GM18858 (cell line): ENCODE data around the gene COMP.

Source experiments
- ATAC-seq: cut with Tn5 transposase; IDR thresholded peaks from one replicate; pipeline ENCODE4 v1.9.1; 2021; ENCODE audit not compliant: unreplicated experiment

Gene COMP

GRCh38 chr19:18770663-18771327 is 20.3 kb downstream of the COMP start:
- no peak for ATAC-seq

GRCh38 chr19:18769989-18770528 is 21.0 kb downstream of the COMP start:
- ATAC-seq = no peak

DNA sequence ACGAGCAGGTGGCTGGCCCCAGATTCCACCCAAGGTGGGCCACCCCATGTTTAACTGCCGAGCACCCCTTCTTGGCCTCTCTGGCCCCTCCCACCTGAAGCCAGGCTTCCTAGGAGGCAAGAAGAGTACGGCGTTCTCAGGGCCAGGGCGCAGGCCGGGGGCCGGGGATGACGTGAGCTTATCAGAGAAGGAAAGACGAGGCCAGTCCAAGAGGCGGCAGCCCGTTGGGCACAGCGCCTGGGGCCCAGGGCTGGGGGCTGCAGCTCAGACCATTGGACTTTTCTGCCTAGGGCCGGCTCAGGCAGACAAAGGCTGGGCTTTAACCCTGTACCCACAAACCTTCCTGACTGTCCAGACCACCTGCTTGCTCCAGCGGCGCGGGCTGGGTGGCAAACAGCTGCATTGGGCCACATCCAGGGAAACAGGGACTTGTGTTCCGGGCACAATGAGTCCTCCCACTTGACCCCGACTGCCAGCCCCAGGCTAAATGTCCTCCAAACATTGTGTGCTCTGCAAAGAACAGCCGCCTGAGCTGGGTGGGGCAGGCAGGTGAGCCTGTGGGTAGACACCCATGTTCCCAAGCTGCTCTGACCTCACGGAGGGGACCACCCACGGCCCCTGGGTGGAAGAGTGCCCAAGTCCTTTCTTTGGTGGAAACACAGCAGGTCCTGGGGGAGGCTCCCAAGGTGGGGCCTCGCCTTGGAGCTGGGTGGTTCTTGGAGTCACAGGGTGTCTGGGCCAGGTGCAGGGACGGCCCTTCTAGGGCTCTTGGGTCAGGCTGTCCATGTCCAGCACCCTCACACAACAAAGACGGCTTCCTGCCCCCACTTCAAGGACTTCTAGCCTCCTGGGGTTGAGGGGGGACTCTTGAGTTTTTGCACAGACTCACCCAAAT is 21.9 kb downstream of the COMP start:
- no peak for ATAC-seq

GRCh38 chr19:18768046-18768771 is 22.9 kb downstream of the COMP start:
- no peak for ATAC-seq

- ATAC-seq = no peak
Measured at GRCh38 chr19:18765224-18765623, 25.9 kb downstream of the COMP start.

GRCh38 chr19:18764591-18765051 is 26.5 kb downstream of the COMP start:
- ATAC-seq = no peak

DNA sequence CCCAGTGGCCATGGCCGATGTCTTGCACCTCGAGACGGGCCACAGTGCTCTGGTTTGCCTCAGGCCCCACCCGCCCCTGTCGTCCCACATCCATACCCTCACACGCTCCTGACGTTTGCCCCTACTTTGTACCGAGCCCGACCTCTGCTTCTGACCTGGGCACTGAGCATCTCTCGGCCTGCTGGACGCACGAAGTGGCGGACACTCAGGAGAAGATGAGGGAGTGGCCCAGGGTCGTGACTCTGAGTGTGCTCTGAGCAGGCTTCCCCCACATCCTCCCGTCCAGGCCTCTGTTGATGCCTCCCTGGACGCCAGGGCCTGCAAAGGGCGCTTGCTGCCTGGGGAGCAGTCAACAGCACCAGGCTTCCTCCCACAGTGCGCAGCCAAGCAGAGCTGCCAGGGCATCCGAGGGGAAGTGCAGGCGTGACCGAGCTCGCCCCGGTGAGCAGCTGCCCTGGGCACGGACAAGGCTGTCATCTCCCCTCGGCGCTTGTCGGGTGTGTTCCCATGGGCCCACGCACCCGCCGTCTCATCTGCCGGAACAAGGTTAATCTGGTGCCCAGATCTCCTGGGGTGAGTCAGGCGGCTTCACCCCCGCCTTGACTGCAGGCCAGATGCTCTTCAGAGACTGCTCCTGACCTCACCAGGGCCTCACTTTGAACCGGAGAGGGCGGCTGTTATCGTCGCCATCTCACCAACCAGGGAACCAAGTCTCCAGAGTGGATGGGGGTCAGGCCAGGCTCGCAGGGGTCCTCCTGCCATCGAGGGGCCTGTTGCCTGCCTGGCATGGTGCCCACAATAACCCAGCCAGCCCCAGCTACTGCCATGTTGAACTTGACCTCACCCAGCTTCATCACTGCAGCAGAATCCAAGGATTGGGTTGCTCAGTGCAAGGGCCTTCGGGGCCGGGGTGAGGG is 27.2 kb downstream of the COMP start:
- ATAC-seq = no peak

DNA sequence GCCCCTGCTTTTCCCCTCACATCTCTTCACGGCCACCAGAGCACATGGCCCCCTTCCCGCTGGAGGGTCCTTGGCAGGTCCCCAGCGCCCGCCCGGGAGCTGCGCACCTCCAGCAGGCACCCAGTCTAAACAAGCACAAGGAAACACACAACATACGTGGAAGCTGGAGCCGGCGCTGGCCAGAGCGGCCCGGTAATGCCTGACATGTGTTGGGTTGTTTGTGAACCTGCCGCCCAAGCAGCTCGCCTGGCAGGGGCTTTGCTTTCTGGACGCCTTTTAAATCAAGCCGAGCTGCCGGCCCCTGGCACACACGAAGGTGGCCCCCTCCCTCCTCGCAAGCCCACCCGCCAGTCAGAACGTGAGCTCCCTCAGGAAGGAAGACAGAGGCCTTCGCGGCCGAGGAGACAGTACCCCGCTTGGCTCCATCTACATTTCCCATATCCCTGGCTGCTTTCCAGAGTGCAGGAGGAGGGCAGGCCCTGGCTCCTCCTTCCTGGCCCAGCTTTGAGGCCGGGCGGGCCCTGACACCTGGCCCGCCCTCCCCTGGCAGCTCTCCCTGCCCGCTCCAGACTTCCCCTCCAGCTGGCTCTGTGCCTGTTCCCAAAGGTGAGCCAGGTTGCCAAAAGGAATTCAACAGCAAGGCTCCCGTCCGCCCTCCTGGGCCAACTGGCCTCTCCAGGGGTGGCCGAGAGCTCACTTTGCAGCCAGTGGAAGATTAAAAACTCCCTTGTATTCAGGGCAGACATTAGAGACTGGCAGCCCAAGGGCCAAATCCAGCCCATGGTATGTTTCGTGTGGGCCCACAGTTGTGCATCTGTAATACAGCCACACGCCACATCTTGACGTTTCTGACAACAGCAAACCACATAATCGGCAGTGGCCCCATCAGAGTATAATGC is 28.7 kb downstream of the COMP start:
- ATAC-seq = no peak

DNA sequence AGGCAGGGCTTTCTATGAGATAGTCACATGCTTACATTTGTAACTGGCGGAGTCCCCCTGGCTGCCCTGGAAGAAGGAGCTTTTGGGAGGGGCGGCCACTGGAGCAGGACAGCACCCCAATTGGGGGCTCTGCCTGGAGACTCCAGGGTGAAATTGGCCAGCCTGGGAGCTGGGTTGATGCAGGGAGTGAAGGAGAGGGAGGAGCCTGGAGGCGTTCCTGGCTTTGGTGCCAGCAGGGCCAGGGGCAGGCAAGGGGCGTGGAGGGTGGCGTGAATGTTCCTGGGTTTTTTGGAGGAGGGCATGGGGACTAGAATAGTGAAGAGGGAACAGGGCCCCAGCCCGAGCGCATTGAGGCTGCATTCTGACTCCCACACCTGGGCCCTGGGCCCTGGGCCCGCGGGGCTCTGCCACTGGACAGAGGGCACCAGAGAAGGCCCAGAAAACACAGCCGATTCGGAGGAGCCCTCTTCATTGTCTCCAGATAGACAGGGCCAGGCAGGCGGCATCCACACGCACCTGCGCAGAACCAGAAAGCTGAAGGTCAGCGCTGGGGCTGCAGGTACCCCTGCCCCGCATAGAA is 29.5 kb downstream of the COMP start:
- no peak for ATAC-seq

GRCh38 chr19:18760440-18761383 is 30.4 kb downstream of the COMP start:
- ATAC-seq = no peak

DNA sequence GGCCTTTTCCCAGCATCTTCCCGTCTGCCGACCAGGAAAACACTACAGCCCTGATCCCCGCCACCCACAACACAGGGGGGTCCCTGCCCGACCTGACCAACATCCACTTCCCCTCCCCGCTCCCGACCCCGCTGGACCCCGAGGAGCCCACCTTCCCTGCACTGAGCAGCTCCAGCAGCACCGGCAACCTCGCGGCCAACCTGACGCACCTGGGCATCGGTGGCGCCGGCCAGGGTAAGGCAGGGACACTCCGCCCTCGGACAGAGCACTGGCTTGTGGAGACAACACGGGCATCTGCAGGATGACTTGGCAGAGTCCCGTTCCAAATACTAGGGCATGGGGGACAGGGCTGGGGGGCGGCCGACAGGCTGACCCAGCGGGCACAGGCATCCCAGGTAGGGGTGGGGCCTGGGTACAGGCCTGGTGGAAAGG is 31.1 kb downstream of the COMP start:
- no peak for ATAC-seq

DNA sequence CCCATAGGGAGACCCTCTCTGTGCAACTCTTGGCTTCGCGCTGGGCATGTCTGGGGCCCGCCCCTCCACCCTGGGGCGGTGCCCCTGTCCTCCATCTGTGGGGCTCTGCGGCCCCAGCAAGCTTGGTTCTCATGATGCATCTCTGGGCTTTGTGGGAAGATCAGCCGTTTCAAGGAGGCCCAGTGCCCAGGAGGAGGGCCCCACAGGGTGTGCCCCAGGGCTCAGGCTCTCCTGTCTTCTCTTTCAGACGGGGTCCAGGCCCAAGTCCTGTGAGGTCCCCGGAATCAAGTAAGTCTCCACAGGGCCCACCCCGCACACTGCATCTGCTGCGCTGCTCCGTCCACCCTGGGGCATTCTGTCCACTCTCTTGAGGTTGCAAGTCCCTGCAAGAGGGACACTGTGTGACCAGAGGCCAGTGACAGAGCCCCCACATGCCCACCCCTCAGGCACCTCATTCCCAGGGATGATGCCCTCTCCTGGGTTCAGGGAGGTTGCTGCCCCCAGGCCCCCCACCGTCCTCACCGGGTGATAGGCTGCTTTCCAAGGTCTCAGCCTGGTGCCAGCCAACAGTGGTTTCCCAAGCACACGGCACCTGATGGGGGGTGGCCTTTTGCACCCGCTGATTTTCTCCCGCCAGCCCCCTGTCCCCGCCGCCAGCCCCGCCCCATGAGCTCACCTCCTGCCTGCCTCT is 31.7 kb downstream of the COMP start:
- ATAC-seq = no peak

DNA sequence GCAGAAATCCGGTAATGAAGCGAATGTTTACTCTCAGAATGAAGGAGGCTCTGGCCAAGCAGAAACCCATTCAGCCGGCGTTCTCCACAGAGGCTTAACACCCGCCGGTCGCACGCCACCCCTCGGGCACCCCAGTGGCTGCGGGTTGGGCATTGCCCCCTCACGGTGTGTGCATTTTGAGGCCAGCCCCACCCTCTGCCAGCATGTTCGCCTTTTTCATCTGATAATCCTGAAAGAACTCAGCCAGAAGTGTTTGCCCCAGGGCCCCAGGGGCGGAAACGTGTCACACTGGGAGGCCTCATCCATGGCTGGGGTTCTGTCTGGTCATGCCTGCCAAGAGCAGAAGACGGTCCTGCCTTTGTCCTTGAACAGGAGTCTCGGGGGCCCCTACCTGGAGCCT is 34.2 kb downstream of the COMP start:
- ATAC-seq = no peak

DNA sequence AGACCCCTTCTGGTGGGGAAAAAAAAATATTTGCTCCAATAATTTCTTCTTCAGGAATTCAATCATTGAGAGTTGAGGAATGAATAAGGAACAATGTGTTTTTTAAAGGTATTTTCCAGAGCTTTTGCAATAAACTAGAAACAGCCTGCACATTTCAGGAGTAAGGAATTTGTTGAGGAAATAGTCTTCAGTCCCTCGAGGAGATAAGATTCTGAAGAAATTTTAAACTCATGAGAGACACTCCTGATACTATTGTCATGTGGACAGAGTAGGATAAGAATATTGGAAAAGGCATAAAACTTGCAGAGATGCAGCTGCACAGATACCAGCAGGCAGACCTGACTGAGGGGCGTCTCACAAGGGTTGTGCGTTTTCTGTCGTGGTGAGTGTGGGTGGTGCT is 36.6 kb downstream of the COMP start:
- no peak for ATAC-seq

DNA sequence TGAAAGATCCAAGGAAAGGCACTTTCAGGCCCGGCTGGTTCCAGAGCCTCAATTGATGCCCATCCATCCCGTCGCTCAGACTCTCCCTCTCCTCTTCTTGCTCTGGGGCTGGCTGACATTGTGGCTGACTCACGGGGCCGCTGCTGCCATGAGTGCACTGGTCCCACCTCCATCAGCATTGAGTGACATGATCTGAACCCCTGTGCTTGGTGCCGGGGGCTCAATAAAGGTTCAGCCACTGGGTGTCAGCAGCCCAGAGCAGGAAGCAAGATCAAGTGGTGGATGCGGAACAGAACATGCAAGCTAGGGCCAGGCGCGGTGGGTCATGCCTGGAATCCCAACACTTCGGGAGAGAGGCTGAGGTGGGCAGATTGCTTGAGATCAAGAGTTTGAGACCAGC is 39.5 kb downstream of the COMP start:
- no peak for ATAC-seq

GRCh38 chr19:18750295-18750970 is 40.7 kb downstream of the COMP start:
- no peak for ATAC-seq
